ENCODE data around the gene MADCAM1. TPM values are rescaled to one million over a fixed set of nuclear protein-coding genes. Genes with fewer than 3 reads are reported as not detected.

Gene MADCAM1
- total and polyA plus RNA-seq, 2 donors (not counting 1 experiment from before 2014, with no cell fraction given): 0.70 to 2.5 TPM

GRCh38 chr19:497491-497868, 1.2 kb downstream of the MADCAM1 start:
- ATAC-seq (ENCODE audit: low read depth): no peak
- peaks cover 16 to 18% of the 10 kb centered on the region in 2 donors for H3K4me1 ChIP-seq (ENCODE audit: control insufficient read depth in 2 of 2, insufficient read depth in 2 of 2, low read length in 2 of 2)
- peaks cover 12% of the 10 kb centered on the region for H3K27me3 Mint-ChIP-seq
- H3K27ac Mint-ChIP-seq: no peak overlapping the region
- H3K9me3 Mint-ChIP-seq (ENCODE audit: insufficient read depth): peaks cover 1% of the 10 kb centered on the region
- DNase-seq: no peak
- no peak overlapping the region for H2AFZ ChIP-seq (ENCODE audit: insufficient read depth, low read depth, low read length, poor library complexity, severe bottlenecking)
- H3K4me3 Mint-ChIP-seq: no peak overlapping the region
- H3K27ac ChIP-seq (ENCODE audit: low read length in 2 of 2): no peak overlapping the region
- no peaks in the 10 kb centered on the region for H3K79me2 ChIP-seq (ENCODE audit: control insufficient read depth, insufficient read depth, low read length)
- no peak overlapping the region for H3K9ac ChIP-seq (ENCODE audit: low read length)
- peaks cover 5% of the 10 kb centered on the region for H3K4me1 Mint-ChIP-seq
- POLR2A ChIA-PET: no interaction called here
- H3K27me3 ChIP-seq (replicated peaks in 1 of 4; ENCODE audit: control extremely low read depth in 1 of 4, control insufficient read depth in 3 of 4, insufficient read depth in 4 of 4, low read length in 3 of 4): peaks cover 0 to 46% (median 14%) of the 10 kb centered on the region in 4 experiments
- TF ChIP-seq CTCF (IDR thresholded peaks at IDR 0.05): no peak
- TF ChIP-seq EZH2 (IDR thresholded peaks at IDR 0.05; ENCODE audit: borderline replicate concordance, insufficient read depth, low read depth, low read length, poor library complexity, severe bottlenecking): no peak
- H3K9me3 ChIP-seq (ENCODE audit: control extremely low read depth in 1 of 3, control insufficient read depth in 2 of 3, insufficient read depth in 1 of 3, low read length in 2 of 3): peaks cover 0 to 35% (median 0%) of the 10 kb centered on the region in 3 donors
- H3K4me3 ChIP-seq (ENCODE audit: control extremely low read depth in 1 of 5, extremely low read depth in 1 of 5, insufficient read depth in 1 of 5, low read depth in 2 of 5, low read length in 4 of 5): no peak overlapping the region
- intact Hi-C loops (cut with micrococcal nuclease): no loop called here
- H3K4me2 ChIP-seq (replicated peaks; ENCODE audit: low read depth, low read length, poor library complexity, severe bottlenecking): peak overlapping the region; percentile 50
- WGBS (ENCODE audit: insufficient coverage): 2% methylated on average over 36 of the region's 36 CpGs
- H3K36me3 ChIP-seq (replicated peaks in 1 of 2; ENCODE audit: control extremely low read depth in 1 of 2, control insufficient read depth in 1 of 2, extremely low read depth in 1 of 2, insufficient read depth in 2 of 2, low read length in 1 of 2): no peaks in the 10 kb centered on the region
- H4K20me1 ChIP-seq (ENCODE audit: control insufficient read depth, insufficient read depth, low read length, poor library complexity, severe bottlenecking): no peaks in the 10 kb centered on the region
- CTCF ChIA-PET: interaction anchor here (1.6 kb wide), 1 partner anchor 13 kb away, joined by 5 read pairs; no protein-coding TSS in a partner anchor

GRCh38 chr19:497869-498510, 1.7 kb downstream of the MADCAM1 start:
- Histone ChIP-seq H3K4me2 (replicated peaks; ENCODE audit: low read depth, low read length, poor library complexity, severe bottlenecking) (peak overlapping the region; percentile 50), H3K9ac (ENCODE audit: low read length) (no peak overlapping the region), H3K27me3 (replicated peaks in 1 of 4; ENCODE audit: control extremely low read depth in 1 of 4, control insufficient read depth in 3 of 4, insufficient read depth in 4 of 4, low read length in 3 of 4) (peaks cover 0 to 46% (median 14%) of the 10 kb centered on the region in 4 experiments), H2AFZ (ENCODE audit: insufficient read depth, low read depth, low read length, poor library complexity, severe bottlenecking) (no peak overlapping the region), H3K27ac (ENCODE audit: low read length in 2 of 2) (no peak overlapping the region), H3K79me2 (ENCODE audit: control insufficient read depth, insufficient read depth, low read length) (no peaks in the 10 kb centered on the region), H3K4me3 (ENCODE audit: control extremely low read depth in 1 of 5, extremely low read depth in 1 of 5, insufficient read depth in 1 of 5, low read depth in 2 of 5, low read length in 4 of 5) (no peak overlapping the region), H3K36me3 (replicated peaks in 1 of 2; ENCODE audit: control extremely low read depth in 1 of 2, control insufficient read depth in 1 of 2, extremely low read depth in 1 of 2, insufficient read depth in 2 of 2, low read length in 1 of 2) (no peaks in the 10 kb centered on the region), H3K4me1 (ENCODE audit: control insufficient read depth in 2 of 2, insufficient read depth in 2 of 2, low read length in 2 of 2) (peaks cover 16 to 22% of the 10 kb centered on the region in 2 donors), H4K20me1 (ENCODE audit: control insufficient read depth, insufficient read depth, low read length, poor library complexity, severe bottlenecking) (no peaks in the 10 kb centered on the region), H3K9me3 (ENCODE audit: control extremely low read depth in 1 of 3, control insufficient read depth in 2 of 3, insufficient read depth in 1 of 3, low read length in 2 of 3) (peaks cover 0 to 35% (median 0%) of the 10 kb centered on the region in 3 donors)
- intact Hi-C loops (cut with micrococcal nuclease): no loop called here
- Mint-ChIP-seq H3K27ac (no peak overlapping the region), H3K27me3 (peaks cover 12% of the 10 kb centered on the region), H3K4me1 (peaks cover 10% of the 10 kb centered on the region), H3K9me3 (ENCODE audit: insufficient read depth) (peaks cover 2% of the 10 kb centered on the region), H3K4me3 (no peak overlapping the region)
- ChIA-PET POLR2A (no interaction called here), CTCF (interaction anchor here (0.8 to 1.6 kb wide), 2 partner anchors 9 to 13 kb away, joined by 3 to 5 read pairs; no protein-coding TSS in a partner anchor)
- DNase-seq (no peak), ATAC-seq (ENCODE audit: low read depth) (peak; percentile 19)
- WGBS (ENCODE audit: insufficient coverage): 8% methylated on average over 50 of the region's 50 CpGs
- TF ChIP-seq CTCF (IDR thresholded peaks at IDR 0.05): no peak
- TF ChIP-seq EZH2 (IDR thresholded peaks at IDR 0.05; ENCODE audit: borderline replicate concordance, insufficient read depth, low read depth, low read length, poor library complexity, severe bottlenecking): no peak

All from B cell (primary cell).